Stimulated activated naive CD4-positive, alpha-beta T cell treated with Interleukin-2 at 50 U/mL for 16 hours (primary cell): ENCODE measurements around the gene AP3S1.

Source experiments
- DNase-seq: peaks from one replicate; lab custom pipeline; 2025; lab: John Stamatoyannopoulos, UW

AP3S1 gene

GRCh38 chr5:115825948-115826347, 15.8 kb upstream of the AP3S1 start:
- no peak for DNase-seq

GRCh38 chr5:115829913-115830312, 11.8 kb upstream of the AP3S1 start:
- DNase-seq: no peak

- DNase-seq: no peak
Measured at GRCh38 chr5:115831163-115831768, 10.5 kb upstream of the AP3S1 start.

GRCh38 chr5:115835481-115835880, 6.3 kb upstream of the AP3S1 start:
- no peak for DNase-seq

GRCh38 chr5:115838885-115839518, 2.7 kb upstream of the AP3S1 start:
- DNase-seq: no peak

GRCh38 chr5:115840873-115841272, 862 bp upstream of the AP3S1 start:
- DNase-seq: no peak

- DNase-seq: no peak
Measured at GRCh38 chr5:115842089-115842935, 577 bp downstream of the AP3S1 start.

GRCh38 chr5:115842952-115843351, 1.2 kb downstream of the AP3S1 start:
- no peak for DNase-seq

GRCh38 chr5:115843444-115844130, 1.9 kb downstream of the AP3S1 start:
- DNase-seq: no peak

- DNase-seq: no peak
Measured at GRCh38 chr5:115844321-115844817, 2.6 kb downstream of the AP3S1 start.

GRCh38 chr5:115847290-115847689, 5.6 kb downstream of the AP3S1 start:
- DNase-seq: no peak

- no peak for DNase-seq
Measured at GRCh38 chr5:115849258-115849798, 7.6 kb downstream of the AP3S1 start.

GRCh38 chr5:115850744-115851416, 9.1 kb downstream of the AP3S1 start:
- no peak for DNase-seq

GRCh38 chr5:115854139-115854538, 12.4 kb downstream of the AP3S1 start:
- no peak for DNase-seq

- DNase-seq: no peak
Measured at GRCh38 chr5:115855959-115856358, 14.2 kb downstream of the AP3S1 start.

- DNase-seq: no peak
Measured at GRCh38 chr5:115857057-115857479, 15.3 kb downstream of the AP3S1 start.

GRCh38 chr5:115857626-115858349, 16.1 kb downstream of the AP3S1 start:
- DNase-seq: no peak

GRCh38 chr5:115858396-115858795, 16.7 kb downstream of the AP3S1 start:
- no peak for DNase-seq

- DNase-seq: no peak
Measured at GRCh38 chr5:115859378-115859777, 17.6 kb downstream of the AP3S1 start.

- no peak for DNase-seq
Measured at GRCh38 chr5:115869256-115869795, 27.6 kb downstream of the AP3S1 start.
